HuH-7 (cell line): ENCODE results near the gene USP40.

ENCODE experiments used
- DNase-seq: peaks from one replicate; pipeline ENCODE4 v3.0.0; 2011; ENCODE audit warnings: low spot score

The USP40 gene

DNA sequence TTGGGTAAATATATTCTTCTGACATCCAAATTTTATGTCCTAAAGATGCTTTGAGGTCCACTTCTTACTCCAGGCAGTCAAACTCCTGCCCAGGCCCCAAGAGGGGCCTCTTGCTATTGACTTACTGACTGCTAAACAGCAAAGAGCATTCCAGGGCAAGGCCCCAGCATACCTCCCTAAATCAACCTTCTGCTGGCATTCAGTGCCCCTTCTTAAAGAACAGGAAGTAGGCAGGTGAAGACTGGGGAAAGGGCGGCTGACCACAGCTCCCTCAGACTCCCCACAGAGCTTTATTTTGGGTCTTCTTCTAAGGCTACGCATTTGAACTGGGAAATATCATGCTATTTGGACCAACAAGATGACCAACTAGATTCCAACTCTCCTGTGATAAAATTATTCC, 68.9 kb downstream of the USP40 start:
- no peak for DNase-seq

DNA sequence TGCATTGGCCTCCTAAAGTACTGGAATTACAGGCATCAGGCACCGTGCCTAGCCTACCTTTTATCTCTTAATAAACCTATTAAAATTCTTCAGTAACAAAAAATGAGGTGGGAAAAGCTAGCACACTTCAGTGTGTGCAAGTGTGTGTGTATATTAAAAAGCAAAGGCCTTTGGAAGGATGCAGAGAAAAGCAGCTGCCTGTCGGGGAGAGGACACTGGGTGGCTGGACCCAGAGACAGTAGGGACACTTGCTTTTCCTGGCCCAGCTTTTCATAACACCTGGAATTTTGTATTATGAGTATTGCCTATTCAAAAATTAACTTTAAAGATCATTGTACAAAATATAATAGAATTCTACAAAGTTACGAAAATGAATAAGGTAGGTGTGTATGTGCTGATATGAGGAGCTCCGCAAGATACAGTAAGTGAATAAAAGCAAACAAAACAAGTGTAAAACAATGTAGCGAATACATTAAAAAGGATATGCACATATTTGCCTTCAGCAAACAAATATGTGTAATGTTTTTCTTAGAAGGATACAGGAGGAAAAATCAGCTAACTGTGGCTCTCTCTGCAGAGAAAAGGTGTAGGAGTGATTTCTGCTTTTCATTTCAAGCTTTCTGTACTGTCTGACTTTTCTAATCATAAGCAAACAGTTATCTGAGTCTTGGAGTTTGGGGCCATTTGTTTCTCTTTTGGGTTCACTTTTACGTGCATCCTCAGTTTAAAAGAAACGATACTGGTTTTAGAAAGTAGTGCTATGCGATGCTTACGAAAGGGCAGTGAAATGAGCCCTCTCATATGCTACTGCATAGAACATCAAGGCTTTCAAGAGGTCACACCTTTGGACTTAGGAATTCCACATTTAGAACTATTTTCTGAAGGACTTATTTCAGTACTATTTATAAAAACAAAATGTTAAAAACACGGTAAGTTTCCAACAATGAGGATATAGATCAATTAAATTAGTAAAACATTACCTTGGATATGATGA, 70.8 kb downstream of the USP40 start:
- DNase-seq, result no peak

DNA sequence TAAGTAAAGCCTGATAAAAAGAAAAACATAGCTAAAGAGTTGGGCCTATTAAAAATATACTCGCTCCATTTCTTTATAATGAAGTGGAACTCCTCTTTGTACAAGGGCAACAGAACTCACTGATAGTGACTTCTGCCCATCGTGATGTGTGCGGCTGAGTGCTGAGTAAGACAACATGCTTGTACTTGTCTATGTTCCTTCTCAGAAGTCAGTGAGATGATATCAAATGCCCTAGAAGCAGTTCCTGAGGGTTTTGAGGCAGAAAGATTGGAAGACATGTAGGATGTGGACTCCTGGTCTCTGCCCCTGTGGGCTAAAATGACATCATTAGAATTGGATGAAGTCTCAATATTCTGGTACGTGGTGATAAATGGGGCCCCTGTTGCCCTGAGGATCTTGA, 73.8 kb downstream of the USP40 start:
- no peak for DNase-seq

DNA sequence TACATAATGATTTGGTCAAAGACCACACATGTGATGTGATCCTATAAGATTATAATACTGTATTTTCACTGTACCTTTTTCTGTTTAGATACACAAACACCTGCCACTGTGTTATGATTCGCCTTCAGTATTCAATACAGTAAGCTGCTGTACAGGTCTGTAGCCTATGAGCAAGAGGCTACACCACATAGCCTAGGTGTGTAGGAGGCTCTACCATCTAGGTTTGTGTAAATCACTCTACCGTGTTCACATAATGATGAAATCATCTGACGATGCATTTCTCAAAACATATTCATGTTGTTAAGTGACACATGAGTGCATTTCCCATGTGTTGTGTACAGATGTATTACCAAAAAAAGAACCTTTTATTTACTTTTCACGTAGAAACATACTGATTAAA, 74.5 kb downstream of the USP40 start:
- no peak for DNase-seq

DNA sequence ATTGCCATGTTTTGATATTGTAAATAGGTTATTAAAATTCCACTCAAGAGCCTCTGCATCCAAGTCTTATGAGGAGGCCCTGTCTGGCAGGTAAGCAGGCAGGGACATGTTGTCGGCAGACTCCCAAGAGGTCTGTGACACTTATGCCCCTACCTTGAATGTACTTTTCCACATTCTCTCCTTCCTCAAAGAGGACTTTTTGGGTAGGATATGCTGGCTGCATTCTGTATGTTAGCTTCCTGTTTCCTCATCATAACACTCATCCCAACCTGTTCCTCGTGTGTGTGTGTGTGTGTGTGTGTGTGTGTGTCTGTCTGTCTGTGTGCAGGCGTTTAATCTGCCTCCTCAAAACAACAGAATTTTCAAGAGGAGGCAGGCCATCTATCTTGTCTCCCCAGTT, 75.3 kb downstream of the USP40 start:
- DNase-seq, result no peak

DNA sequence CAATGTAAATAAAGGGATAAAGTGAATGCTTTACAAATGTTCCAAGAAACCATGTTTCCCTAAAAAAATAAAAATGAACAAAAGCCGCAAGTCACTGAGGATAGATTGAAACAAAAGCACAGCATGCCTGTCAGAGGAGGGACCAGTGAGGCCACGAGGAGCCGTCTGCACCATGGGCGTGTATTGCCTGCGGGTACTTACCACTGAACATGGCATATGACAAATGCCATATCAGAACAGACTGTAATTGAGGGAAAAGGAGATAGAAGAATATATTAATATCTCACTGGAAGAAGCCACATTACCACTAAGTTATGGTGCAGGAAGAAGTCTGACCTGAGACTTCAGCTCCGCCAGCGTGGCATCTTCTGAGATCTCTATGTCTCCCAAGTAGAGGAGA, 75.8 kb downstream of the USP40 start:
- no peak for DNase-seq

DNA sequence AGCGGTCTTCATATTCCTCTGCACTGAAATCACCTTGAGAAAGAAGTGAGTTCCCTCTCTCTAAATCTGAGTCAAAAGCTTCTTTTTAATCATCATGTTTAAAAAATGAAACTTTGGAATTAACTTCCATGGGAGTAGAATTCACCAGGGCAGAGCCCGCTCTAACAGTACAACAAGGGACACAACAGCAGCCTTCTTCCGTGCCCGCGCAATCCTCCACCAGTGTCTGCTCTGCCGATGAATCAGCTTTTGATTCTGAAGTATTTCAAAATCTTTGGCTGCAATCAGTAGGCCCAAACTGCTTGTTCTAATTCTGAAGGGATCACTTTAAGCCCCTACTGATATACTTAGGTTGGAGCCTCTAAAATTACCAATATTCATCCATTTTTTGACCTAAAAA, 76.9 kb downstream of the USP40 start:
- DNase-seq, result no peak

DNA sequence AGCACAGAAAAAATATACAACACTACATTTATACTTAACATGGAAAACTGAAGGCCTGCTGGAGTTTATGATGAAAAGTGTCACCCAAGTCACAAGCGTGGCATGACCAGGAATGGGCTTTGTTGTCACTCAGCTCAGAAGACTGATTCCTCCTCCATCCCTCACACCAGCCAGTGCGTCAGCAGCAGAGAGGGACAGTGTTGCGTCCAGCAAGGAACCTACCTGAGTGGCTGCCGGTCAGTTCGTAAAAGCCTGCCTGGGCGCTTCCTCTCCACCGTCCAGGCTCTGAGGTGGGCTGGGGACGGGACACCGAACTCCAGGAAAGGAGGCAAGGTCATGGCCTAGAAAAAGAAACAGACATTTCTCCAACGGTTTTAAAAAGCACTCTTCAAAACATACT, 77.4 kb downstream of the USP40 start:
- DNase-seq, result no peak

DNA sequence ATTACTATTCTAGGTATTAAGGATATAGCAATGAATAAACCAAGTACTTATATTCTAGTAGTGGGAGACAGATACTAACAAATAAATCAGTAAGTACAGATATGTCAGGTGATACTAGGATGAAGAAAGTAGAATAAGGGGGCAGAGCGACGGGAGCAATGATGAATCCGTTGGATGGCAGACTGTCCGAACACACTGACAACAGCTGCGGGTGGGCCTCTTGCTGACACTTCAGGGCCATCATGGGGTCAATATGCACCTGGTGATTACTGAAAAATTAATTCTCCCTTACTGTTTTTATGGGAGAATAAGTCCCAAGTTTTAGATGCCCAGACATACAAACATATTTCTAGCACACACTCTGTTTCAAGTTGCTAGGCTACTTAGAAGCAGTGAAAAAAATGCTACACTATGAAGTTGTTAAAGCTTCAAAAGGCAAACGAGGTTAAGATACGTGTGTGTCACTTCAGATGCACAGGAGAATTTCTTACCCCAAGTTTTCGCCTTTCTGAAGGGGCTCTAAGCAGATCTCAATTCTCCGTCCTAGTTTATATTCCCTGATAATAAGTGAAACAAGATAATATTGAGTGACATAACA, 78.7 kb downstream of the USP40 start:
- no peak for DNase-seq

DNA sequence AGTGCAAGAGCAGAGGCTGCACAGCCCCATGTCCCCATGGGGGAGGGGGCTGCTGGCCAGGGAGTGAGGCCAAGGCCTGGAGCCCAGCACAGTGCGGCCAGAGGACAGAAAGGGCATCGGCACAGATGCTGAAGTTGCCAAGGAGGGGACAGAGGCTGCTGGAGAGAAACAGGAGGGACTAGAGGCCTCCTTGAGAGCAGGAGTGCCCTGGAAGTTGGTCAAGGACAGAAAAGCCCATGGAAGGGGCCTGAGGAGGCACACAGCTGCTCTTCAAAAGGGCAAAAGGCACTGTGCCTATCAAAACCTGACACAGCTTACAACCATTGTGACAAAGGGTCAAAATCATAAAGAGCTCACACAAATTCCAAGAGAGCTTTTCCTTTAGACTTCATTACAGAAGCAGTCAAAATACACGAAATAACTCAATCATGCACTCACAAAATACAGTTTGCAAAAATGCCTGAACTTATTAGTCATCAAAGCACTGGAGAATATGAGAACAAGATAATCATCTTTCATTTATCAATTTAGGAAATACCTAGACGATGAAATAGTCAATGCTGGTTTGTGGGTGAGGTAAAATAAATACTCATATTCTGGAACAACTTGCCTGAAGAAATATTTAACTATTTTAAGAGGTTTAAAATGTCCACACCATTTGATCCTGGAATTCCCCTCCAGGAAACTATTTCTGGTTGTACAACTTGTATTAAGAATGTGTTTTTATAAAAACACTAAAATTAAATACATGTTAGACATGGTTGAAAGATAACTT, 79.6 kb downstream of the USP40 start:
- DNase-seq, result no peak

DNA sequence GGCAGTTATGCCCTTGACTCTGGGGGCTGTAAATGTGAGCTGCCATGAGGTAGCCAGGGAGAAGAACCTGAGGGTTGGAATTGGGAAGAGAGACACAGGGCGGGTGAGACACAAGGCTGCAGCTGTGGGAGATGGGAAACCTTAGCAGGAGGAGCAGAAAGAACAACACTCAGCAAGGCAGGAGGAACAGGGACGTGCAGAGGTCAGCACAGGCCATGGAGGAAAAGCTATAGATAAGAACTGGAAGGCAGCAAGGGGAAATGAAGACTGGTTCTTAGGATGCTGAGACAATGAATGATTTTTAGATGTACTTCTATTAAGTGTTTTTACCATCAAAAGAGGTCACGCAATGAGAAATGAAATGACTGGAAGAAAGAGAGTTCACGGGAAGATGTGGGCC, 80.2 kb downstream of the USP40 start:
- DNase-seq, result no peak

DNA sequence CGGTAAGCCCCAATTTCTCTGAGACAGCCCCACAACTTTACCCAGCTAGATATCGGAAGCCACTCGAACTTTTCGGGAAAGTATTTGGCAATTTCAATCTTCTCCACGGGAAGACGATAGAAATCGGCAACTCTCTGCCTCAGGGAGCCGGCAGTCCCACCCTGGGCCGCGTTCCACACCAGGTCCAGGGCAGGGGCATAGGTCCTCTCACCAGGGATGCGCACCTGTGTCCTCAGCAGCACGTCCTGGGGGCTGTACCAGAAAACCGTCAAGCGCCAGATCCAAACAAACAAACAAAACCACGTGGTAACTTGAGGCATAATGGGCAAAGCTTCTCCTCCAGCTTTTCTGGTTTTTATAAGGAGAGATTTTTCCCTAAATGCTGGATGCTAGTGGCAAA, 80.9 kb downstream of the USP40 start:
- no peak for DNase-seq

DNA sequence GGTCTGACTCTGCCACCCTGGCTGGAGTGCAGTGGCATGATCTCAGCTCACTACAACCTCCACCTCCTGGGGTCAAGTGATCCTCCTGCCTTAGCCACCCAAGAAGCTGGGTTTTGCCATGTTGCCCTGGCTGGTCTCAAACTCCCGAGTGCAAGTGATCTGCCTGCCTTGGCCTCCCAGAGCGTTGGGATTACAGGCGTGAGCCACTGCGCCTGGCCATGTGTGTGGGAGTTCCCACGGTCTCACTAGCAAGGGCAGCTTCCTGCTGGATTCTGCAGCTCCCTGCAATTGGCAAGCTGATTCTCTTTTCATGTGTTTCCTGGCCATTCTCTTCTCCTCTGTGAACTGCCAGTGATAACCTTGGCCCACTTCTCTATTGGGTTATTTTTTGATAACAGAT, 84.0 kb downstream of the USP40 start:
- DNase-seq, result no peak

DNA sequence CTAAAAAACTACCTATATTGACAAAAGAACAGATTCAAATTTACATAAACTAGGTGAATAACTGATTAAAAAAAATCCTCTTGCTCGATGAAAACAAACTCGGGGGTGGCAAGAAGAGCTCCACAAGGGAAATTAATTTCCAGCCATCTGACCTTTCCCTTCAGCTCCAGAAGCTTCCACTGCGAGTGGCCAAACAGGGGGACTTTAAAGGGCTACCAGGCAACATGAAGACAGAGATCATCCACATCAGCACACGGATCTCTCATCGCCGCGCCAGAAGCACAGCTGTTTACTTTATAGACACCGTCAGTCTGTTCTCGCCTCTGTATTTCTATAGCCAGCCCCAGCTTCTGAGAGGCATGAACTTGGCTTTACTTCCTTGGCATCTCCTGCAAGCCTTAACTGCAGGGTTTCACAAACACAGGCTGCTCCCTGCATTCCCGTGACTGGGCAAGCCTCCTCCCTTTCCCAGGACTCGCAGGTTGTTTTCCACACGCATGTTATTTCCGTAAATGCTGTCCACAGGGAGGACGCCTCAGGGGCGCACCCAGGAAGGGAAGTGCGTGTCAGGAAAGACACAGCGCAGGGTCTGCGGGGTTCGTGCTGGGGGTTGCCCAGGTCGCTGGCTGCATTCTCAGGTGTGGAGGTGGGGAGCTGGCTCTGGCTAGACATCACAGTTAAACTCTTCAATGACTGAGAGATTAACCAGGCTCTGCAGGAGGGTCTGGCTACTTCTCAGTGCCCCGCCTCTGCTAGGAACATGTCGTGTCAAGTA, 85.0 kb downstream of the USP40 start:
- no peak for DNase-seq

DNA sequence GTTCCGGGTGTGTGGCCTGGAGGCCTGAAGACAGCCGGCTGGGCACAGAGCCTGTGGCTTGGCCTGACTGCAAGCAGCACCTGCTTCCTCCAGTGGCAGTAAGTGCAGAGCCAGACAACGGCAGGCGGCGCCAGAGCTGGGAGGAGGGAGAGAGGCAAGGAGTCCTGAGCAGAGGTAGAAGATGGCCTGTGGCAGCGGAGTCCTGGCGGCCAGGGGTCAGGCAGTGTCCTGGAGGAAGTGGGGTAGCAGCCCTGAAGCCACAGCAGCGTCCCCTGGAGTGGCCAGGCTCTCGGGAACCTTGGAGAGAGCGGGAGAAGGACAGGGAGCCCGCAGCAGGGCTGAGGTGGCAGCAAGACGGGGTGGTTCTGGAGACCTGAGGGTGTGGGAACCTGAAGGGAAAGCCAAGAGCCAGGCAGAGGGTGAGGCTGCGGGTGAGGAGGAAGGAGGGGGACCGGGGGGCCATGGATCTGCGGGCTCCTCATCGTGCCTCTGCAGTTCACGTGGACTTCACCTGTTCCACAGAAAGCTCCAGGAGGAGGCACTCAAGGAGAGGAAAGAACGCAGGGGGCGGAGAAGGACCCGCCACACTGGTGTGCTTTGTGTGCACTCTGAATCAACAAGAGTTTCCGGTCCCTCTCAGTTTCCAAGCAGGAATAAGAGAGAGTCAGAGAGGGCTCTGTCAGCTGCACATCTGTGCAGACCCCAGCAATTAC, 85.9 kb downstream of the USP40 start:
- no peak for DNase-seq

DNA sequence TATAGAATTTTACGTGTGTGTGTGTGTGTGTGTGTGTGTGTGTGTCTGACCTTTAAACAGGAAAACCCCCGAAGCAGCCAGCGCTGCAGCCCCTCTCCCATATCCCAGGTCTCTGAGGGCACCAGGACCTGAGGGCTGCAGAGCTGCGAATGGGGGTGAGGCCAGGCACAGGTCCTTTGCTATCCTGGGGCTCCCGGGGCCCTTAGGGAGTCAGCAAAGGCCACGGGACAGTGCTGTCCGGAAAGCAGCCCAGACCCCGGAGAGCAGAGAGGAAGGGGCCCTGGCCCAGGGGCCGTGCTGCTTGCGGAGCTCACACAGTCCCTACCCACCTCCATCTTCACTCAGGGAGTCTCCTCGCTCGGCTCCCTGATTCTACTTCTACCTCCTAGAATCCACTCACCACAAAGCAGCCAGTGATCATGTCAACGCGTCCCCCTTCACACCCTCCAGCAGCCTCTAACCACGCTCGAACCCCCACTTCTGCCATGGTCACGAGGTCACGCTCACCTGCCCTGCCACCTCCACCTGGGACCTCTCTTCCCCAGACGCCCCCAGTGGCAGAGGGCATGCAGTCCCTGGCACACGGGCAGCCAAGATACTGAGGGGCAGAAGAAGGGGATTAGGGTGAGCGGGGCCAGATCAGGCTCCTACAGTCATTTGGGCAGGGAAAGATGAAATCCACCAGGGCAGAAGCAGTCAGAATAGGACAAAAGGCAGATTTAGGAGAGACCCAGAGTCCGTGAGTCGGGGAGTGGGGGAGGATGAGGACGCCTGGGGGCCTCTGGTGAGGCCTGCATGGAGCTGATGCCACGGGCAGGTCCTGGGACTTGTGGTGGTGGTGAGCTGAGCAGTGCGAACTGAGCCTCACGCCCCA, 86.7 kb downstream of the USP40 start:
- no peak for DNase-seq

DNA sequence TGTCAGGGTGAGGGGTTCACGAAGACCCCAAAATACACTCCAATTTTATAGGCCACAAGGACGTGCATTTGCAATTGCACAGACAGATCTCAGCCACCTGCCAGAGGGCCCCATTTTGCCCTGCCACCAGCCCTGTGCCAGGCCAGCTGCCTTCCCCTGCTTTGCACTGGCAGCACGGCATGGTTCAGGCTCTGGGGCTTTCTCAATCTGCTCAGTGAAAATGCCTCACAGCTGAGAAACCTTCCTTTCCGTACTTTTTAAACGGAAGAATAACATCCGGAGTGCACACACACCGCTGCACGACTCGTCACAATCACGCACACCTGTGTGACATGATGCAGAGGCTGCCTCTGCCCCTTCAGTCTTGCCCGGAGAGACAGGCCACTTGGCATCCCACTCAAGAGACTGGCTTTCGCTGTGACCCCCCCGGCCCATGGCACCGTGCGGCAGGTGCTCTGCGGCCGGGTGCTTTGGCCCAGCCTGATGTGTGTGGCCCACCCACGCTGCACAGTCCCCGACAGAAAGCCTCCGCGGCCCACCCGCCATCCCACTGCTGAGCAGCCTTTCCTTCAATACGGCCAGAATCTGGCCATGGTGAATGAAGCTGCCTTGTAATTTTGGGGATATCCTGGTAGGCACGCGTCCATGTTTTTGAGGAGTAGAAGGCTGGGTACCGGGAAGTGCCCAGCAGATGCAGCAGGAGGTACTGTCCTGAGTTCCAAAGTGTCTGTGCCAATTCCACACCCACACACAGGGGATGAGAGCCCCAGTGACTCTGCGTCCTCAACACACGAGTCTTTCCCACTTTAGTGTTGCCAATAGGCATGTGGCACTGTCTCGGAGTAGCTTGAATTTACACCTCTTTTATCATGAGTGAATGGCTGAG, 88.8 kb downstream of the USP40 start:
- no peak for DNase-seq

DNA sequence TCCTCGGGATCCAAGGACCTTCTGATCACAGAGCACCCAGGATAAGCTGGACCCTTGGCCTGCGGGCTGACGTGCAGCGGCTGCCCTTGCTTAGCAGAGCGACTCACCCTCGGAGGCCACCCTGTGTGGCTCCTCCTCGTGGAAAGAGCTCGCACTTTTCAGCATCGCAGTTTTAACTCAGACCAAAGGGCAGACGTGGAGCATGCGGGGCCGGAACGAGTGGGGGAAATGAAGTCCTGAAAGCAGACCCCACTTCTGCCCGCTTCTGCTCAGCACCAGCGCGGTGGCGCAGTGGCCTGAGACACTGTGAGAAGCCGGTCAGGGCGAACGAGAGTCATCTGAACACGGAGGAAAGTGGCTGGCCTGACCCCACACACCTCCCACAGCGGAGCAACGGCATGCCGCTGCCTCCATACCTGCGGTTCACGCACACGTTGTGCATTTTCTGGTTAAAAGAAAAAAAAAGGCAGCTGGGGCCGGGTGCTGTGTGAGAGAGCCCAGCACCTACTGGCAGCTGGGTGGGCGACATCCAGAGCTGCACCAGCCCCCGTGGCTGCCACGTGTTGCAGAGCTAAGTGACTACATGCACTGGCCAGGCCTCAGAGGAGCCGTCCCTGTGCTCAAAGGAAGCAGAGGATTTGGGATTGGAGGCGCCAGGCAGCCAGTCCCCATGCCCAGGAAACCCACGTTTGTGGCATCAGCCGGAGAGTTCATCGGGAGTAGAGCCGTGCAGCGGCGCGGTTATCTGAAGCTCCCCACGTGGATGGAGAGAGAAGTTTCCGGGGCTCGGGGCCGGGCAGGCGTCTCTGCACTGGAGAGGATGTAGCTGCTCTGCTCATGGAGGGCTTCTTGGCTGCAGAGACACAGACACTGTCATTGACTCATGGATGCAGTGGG, 89.7 kb downstream of the USP40 start:
- no peak for DNase-seq
